Right ventricle myocardium superior (tissue), 1 donor: ENCODE results near the gene ZNF622. TPM values are rescaled to one million over a fixed set of nuclear protein-coding genes. Genes with fewer than 3 reads are reported as not detected.
"Not testable (repeated sequence)": the region's sequence is repeated elsewhere in the genome, so short reads cannot be mapped to it uniquely, and the experiment has no call there.

ENCODE experiments used
- ATAC-seq: fragments of 200-7000 bp; cut with Tn5 transposase; one replicate; pipeline ENCODE4 v1.9.1; 2020; ENCODE audit warnings: mild to moderate bottlenecking; ENCODE audit not compliant: poor library complexity
- DNase-seq: peaks from one replicate; pipeline ENCODE4 v3.0.0-alpha.2; 2020
- intact Hi-C: fragments of 100-400 bp; cut with DNase I; formaldehyde crosslinking; loops from one replicate; pipeline ENCODE4 v1.11.2; 2022
- total RNA-seq: library from RNA; stranded (reverse); fragmentation: NEBNext Ultra II Directional; extraction: Animal tissue kit (Norgen Biotek cat#: 25700); gene quantifications from one replicate; pipeline ENCODE4 v1.2.1, GENCODE V29; 2021
- donor health status: DM: no; HTN: yes; CAD: no; lungs with severe emphysema.

The ZNF622 gene
- total RNA-seq, 1 donor from 2014 or later: 51.7 TPM

DNA sequence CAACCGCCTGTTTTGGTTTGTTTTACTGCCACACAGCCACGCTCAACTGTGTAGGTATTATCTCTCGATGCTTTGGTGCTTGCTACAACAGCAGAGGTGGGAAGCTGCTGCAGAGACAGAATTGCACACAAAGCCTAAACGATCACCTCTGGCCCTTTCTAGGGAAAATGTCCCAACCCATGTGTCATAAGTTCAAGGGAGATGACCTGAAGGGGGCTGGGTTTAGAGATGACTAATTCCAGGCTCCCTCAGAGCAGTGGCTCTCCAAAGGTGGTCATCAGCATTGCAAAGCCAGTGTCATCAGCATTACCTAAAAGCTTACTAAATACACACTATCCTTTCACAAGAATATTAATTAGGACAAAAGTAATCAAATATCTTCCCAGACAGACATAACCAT is 10.9 kb downstream of the ZNF622 start:
- intact Hi-C loops: loop anchor here (5.0 kb wide), 1 partner anchor 297 kb away; no protein-coding TSS in a partner anchor
- no peak for ATAC-seq
- no peak for DNase-seq

GRCh38 chr5:16453609-16454008 is 12.0 kb downstream of the ZNF622 start:
- intact Hi-C loops: loop anchor here (5.0 kb wide), 1 partner anchor 296 kb away; no protein-coding TSS in a partner anchor
- DNase-seq: no peak
- peak; percentile 34 for ATAC-seq

GRCh38 chr5:16450163-16450562 is 15.4 kb downstream of the ZNF622 start:
- ATAC-seq (no peak), DNase-seq (no peak)
- intact Hi-C loops: loop anchor here (5.0 kb wide), 1 partner anchor 293 kb away; no protein-coding TSS in a partner anchor

GRCh38 chr5:16446993-16447392 is 18.6 kb downstream of the ZNF622 start:
- intact Hi-C loops: no loop called here
- DNase-seq (no peak), ATAC-seq (no peak)

DNA sequence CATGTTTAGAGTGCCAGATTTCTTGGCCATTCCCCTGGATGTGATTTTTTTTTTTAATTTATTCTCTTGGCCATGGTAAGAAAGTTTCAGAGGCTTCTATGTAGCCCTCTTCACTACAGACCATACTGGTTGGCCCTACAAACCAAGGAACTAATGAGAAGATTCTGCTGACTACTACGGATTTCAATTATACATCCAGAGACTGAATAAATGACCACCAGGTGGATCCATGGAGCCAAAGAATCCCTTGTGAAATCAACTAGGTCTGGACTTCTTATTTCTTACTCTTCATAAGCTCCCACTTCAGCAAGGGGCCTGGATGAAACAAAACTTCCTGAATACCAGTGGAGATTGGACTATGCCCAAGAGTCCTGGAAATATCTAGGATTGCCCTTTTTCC is 27.6 kb downstream of the ZNF622 start:
- intact Hi-C loops: no loop called here

GRCh38 chr5:16436065-16436682 is 29.4 kb downstream of the ZNF622 start:
- ATAC-seq, DNase-seq, intact Hi-C loops: not testable (repeated sequence)

More for the DNA sequence above, 27.6 kb downstream of the ZNF622 start:
- DNase-seq: no peak
- ATAC-seq: no peak

DNA sequence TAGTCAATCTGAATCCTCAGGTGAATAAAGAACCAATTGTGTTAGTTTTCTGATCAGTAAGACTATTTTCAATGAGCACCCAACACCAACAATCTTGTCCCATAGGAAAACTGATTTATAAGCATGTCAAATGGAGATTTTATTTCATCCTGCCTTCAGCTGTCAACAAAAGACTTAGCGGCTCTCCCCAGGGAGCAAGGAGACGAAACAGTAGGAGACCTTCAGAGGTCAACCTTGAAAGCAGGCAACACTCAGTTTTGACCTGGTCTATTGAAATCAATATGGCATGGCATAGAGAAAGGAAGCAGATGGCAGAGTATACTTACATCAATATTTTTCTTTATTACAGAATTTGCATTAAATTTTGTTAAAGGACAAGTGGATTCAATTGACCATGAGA is 34.1 kb downstream of the ZNF622 start:
- intact Hi-C loops: no loop called here
- no peak for DNase-seq
- no peak for ATAC-seq

DNA sequence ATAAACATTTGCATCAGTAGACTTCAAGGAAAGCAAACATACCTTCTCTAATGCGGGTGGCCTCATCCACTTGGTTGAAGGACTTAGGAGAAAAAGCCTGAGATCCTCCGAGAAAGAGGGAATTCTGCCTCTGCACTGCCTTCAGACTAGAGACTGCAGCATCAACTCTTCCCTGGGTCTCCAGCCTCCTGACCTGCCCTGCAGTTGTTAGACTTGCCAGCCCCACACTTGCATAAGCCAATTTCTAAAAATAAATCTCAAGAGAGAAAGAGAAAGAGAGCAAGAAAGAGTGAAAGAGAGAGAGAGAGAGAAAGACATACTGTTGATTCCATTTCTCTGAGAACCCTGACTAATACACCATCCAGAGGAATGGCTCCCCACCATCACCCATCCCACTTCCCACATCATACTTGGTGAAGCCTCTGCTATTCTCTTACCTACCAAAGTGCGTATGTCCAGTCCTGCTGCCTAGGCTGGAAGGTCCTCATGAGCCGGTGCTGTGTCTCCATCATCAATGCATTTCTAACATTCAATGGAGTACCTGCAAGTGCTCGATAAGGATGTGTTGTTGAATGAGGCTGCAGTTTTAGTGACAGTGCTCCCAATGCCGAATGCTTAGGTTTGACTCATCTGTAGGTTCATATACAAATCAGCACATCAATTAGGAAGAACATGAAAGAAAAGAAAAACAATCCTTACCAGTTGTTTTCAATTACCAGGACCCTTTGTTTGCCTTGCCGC is 35.1 kb downstream of the ZNF622 start:
- intact Hi-C loops: no loop called here
- ATAC-seq (peak; percentile 75), DNase-seq (no peak)

DNA sequence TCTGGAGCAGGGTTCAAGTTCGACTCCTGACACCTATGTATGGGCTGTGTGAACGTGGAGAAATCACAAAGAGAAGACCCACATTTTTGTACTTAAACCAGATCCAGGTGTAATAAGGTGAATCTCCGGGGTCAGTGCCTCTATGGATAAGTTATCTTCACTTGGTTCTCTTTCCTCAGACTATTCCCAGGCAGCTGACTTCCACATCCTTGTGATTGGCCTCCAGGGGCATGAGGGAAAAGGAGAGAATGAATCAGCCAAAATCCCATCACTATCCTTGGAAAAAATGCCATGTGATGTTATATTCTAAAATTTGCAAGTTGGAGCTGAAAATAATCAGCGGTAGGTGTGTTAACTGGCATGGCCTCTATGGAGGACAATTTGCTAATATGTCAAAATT is 37.2 kb downstream of the ZNF622 start:
- DNase-seq (no peak), ATAC-seq (no peak)
- intact Hi-C loops: no loop called here

DNA sequence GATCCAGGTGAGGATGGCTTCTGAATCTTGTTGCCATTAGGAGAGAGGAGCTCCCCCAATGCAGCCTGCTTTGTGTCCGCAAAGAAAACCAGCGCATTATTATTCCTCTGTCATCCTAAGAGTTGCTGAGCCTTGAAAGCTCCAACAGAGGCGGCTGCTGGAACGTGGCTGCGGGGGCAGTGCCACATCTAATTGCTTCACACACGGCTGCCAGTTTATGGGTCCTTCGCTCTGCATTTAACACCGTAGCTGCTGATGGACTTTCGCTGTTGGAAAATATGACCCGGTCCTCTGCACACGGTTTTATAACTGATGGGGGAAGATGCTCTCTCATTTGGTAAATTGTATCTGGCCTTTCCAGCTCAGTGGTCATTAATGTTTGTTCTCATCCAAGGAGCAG is 38.0 kb downstream of the ZNF622 start:
- intact Hi-C loops: no loop called here
- DNase-seq: no peak
- ATAC-seq: no peak

DNA sequence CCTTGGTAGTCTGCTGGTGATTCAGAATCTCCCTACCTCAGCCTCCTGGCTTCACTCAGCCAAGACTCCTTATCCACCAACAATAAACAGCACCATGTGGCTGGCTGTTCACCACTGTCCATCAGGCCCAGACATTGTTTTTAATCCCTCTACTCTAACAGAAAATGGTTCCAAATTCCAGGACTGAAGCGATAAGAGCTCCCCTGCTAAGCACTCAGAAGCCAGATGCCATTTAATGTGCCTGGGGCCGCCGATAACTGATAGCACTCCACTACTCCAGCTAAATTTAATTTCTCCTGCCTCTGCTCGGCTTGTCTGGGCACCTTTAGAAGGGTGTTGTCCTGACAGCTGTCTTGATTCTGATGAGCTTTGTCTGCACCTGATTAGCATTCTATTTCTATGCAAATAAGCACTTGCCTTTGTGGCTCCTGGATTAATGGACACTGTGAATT is 47.1 kb downstream of the ZNF622 start:
- DNase-seq (peak; percentile 49), ATAC-seq (peak; percentile 97)
- intact Hi-C loops: no loop called here

DNA sequence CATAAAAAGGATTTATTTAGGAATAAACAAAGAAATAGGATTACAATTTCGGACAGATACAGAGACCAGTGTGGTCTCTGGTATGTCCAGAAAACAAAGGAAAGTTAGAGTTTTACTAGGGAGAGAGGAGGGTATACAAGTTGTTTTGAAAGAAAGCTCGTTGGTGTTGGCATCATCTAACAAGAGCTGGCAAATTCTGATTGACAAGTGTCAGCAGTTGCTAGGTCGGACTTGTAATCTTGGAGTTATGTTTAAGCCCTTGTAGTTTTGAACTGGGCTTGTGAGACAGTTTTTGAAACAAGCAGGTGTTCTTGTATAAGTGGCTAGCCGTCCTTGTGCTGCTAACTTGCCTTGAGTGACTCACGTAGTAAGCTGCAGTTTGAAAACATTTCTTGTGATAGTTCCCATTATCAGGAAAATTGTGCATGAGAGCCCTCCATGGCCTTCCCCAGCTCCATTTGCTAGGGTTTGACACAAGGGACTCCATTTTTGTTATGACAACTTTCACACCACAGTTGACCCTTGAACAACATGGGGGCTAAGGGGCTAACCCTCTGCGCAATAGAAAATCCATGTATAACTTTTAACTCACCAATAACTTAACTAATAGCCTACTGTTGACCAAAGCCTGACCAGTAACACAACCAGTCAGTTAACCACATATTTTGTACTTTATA is 48.1 kb downstream of the ZNF622 start:
- intact Hi-C loops: no loop called here
- DNase-seq (no peak), ATAC-seq (no peak)

- DNase-seq (no peak), ATAC-seq (no peak)
- intact Hi-C loops: no loop called here
These were observed 50.7 kb downstream of the ZNF622 start for GRCh38 chr5:16414861-16415260.

DNA sequence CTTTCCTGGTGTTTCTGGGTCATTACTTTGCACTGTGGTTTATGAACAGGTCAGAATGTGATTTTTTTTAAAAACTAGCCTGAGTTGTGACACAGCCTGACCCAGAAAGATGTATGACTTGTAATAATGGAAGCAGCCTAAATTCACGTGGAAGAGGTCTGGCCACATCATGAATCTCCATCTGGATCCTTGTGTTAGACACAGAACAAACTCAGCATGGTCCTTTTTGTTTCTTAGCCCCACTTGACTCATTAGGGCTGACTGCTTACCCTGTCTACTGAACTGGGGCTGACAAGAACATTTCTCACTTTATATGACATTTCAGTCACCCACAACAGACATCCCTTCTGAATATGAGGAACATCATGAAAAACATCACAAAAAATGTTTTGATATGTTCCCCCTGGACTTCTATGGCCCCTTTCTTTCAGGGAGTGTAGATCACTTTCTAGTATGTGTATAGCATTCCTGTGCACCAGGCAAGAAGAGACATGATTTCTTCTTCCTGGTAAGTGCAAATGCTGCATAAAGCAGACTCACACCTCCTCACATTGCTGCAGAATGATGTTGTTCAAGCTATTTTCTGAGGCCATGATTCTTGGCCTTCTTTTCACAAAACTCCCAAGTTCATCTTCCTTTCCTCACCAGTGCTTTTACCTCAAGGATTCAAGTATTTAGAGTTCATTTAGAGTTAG is 52.3 kb downstream of the ZNF622 start:
- no peak for DNase-seq
- intact Hi-C loops: no loop called here
- ATAC-seq: no peak

- intact Hi-C loops: no loop called here
- DNase-seq (no peak), ATAC-seq (no peak)
These were observed 53.0 kb downstream of the ZNF622 start for GRCh38 chr5:16412556-16412955.

GRCh38 chr5:16411741-16412455 is 53.7 kb downstream of the ZNF622 start:
- intact Hi-C loops: no loop called here
- ATAC-seq: no peak
- DNase-seq: no peak

GRCh38 chr5:16411235-16411634 is 54.4 kb downstream of the ZNF622 start:
- ATAC-seq: no peak
- no peak for DNase-seq
- intact Hi-C loops: no loop called here

DNA sequence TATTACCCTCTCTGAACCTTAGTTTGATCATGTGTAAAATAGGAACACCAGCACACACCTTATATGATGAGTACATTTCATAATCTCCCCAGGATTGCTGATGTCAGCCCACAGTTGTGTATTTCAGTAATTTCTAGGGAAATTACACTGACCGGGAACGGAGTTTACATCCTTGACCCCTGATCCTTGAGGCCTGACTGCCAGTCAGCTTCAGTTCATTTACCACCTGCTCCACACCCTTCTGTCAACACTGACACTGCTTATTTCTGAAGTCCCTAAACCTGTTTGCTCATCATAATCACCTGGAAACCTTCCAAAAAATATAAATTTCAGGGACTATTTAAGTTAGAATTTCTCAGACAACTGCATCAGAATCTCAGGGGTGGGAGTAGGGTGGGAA is 55.3 kb downstream of the ZNF622 start:
- intact Hi-C loops: no loop called here
- ATAC-seq (no peak), DNase-seq (no peak)

DNA sequence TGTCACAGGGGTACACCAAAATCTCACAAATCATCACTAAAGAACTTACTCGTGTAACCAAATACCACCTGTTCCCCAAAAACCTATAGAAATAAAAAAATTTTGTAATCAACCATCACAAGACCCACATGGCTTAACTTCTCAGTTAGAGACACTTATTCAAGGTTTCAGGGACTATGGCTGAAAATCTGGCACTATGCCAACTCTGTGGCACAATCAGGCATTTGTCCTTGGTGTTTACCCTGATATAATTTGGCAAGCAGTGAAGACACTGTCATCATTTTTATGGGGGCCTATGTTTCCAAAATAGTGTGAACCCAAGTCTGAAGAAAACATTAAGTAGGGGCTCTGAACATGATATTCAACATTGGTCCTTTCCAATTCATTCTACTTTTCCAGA is 59.0 kb downstream of the ZNF622 start:
- no peak for DNase-seq
- ATAC-seq: no peak
- intact Hi-C loops: no loop called here
